ENCODE data around the gene NUP37.

DNA sequence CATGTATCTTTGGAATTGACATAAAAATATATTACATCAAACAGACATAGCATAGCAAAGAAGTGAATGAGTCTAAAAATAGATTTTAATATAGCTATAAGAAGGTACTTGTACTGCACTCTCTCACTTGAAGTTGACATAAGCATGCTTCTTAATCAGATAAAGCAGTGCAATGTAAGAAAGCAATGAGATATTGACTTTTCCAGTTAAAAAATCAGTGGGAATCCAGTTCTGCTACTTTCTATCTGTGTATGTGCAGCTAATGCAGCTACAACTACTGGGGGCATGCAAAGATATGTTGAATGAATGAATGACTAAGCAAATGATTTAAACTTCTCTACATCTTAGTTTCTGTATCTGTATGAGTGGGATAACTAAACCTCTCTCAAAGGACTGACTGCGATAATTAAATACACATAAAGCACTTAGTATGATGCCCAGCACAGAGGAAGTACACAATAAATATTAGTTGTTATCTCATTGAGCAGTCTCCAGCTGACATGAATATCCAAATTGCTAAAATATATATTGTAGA lies 68.4 kb downstream of the NUP37 start:
- TF ChIP-seq, protein P1, sequence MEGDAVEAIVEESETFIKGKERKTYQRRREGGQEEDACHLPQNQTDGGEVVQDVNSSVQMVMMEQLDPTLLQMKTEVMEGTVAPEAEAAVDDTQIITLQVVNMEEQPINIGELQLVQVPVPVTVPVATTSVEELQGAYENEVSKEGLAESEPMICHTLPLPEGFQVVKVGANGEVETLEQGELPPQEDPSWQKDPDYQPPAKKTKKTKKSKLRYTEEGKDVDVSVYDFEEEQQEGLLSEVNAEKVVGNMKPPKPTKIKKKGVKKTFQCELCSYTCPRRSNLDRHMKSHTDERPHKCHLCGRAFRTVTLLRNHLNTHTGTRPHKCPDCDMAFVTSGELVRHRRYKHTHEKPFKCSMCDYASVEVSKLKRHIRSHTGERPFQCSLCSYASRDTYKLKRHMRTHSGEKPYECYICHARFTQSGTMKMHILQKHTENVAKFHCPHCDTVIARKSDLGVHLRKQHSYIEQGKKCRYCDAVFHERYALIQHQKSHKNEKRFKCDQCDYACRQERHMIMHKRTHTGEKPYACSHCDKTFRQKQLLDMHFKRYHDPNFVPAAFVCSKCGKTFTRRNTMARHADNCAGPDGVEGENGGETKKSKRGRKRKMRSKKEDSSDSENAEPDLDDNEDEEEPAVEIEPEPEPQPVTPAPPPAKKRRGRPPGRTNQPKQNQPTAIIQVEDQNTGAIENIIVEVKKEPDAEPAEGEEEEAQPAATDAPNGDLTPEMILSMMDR (IDR thresholded peaks at IDR 0.05) = no peak
- no peak for TF ChIP-seq POLR2A (IDR thresholded peaks at IDR 0.05)
- no peak for TF ChIP-seq POLR2AphosphoS5 (IDR thresholded peaks at IDR 0.05)
